GM19099 (cell line): ENCODE measurements around the gene SLX4.

ENCODE experiments used
- POLR2A ChIP-seq: IDR thresholded peaks from 3 replicates; pipeline ENCODE4 v1.6.1; 2011; ENCODE audit warnings: low read depth; ENCODE audit not compliant: insufficient read length; ENCODE audit errors: extremely low read depth

SLX4 gene

DNA sequence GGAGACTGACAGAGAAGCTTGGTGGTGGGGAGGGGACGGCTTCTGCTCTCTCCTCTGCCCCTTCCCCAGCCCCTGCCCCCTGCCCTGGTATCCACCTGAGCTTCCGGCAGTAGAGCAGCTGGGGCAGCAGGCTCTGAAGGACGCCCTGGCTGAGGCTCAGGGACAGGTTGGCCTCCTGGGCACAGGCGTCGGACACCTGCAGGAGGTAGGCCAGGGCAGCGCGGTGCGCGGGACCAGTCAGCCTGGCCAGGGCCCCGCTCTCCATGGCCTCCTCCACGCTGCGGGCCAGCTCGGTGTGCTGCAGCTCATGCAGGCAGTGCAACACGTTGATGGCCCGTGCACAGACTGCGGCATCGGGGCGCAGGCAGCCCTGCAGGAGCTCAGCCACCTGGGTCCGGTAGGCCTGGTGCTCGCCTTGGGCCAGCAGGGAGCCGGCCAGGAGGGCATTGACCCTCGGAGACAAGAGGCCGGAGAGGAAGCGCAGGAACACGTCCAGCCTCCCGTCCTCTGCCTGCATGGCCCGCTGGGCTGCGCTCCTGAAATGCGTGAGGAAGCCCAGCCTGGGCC, 48.4 kb downstream of the SLX4 start:
- TF ChIP-seq POLR2A = no peak

DNA sequence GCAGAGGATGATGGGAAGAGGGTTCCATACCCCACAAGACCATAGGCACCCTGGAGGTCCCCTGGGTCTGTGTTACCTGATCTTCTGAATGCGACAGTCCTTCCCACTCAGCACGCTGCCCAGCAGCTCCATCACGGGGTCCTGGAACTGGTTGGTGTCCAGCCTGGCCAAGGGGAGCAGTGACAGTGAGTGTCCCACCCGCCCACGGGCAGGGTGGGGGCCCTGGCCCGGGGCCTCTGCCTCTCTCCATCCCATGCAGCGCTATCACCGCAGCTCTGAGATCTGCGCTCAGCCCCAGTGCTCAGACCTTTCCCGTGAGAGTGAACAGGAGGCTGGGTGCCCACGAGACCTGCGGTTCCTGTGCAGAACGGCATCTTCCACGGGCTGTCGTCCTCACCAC, 49.8 kb downstream of the SLX4 start:
- TF ChIP-seq POLR2A = no peak

DNA sequence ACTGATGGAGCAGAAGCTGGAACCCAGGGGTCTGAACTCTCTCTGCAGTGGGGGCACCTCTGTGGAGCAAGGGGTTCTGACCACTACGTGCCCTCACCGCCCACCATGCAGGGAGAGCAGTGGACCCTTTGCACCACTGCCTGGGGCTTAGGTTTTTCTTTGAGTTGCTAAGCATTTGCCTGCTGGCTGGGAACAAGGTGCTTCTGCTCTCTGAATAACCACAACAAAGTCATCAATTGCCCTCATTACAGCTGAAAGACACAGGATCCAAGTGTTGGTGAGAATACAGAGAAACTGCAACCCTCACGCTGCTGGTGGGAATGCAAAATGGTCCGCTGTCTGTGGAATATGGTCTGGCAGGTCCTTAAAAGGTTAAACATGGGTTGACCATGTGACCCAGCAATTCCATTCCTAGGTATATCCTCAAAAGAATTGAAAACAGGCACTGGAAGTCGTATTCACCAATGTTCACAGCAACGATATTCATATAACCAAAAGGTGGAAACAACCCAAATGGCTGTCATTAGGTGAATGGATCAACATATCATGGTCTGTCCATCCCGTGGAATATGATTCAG, 57.0 kb downstream of the SLX4 start:
- TF ChIP-seq POLR2A = no peak

DNA sequence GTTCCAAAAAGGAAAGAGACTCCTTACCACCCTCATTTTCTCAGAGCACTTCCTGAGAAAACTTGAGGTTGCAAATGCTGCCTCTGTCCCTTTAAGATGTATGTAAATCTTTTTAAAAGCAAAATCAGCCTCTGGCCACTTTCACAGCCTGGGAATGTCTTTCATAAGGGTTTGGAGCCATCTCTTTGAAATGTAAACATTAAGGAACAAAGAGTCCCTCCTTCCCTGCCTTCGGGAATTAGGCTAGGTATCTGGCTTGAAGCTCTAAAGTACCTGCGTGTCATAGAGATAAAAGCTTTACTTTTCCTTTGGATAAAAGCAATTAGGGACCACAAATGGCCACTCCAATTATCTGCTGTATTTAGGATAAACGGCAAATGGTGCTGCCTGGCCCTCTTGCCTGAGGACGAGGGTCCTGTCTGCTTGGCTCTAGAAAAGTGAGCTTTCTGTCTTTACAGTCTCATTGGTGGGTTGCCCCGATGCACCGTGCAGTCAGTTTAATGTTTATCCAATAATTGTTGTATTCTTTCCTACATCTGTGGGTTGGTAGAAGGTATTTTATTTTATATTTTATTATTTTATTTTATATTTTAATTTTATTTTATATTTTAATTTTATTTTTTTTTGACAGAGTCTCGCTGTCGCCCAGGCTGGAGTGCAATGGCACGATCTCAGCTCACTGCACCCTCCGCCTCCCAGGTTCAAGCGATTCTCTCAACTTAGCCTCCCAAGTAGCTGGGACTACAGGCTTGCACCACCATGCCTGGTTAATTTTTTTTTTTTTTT, 58.1 kb downstream of the SLX4 start:
- TF ChIP-seq POLR2A = no peak

DNA sequence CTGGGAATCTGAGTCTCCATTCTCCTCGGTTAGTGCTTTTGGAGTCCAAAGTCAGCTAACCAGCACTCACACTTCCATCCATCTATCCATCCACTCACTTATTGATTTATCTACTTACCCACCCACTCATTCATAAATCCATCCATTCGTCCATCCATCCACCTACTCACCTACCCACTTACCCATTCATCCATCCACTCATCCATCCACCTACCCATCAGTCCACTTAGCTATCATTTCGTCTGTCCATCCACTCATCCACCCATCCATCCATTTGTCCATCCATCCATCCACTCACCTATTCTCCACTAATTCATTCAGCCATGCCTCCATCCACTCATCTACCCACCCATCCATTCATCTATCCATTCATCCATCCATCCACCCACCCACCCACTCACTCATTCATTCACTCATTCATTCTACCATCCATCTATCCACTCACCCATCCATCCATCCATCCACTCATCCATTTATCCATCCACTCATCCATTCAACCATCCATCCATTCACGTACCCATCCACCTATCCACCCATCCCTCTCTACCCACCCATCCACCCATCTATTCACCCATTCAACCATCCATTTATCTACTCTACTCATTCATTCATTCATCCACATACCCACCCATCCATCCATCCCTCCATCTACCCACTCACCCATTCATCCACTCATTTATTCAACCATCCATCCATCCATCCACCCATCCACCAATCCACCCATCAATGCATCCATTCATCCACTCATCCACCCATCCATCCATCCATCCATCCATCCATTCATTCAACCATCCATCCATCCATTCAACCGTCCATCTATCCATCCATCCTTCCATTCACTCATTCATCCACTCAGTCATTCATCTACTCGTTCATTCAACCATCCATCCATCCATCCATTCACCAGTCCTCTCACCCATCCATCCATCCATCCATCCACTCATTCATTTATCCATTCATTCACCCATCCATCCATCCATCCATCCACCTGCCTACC, 60.3 kb downstream of the SLX4 start:
- TF ChIP-seq POLR2A = no peak

DNA sequence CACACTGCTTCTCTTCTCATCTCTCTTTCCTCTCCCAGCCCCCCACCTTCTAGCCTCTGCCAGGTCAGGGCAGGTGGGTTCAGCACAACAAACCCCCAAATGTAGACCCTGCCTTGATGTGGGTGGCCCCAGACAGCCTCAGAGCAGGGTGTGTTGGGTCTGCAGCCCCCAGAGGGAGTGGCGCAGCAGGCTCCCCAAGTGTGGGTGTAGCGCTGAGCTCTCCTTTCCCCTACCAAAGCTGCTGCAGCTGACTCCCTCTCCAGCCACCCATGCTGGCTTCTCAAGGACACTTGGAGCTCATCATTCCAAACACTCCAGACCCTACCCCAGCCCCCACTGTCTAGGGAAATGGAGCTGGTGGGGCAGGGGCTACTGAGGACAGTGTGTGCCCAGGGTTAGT, 61.5 kb downstream of the SLX4 start:
- TF ChIP-seq POLR2A = no peak

DNA sequence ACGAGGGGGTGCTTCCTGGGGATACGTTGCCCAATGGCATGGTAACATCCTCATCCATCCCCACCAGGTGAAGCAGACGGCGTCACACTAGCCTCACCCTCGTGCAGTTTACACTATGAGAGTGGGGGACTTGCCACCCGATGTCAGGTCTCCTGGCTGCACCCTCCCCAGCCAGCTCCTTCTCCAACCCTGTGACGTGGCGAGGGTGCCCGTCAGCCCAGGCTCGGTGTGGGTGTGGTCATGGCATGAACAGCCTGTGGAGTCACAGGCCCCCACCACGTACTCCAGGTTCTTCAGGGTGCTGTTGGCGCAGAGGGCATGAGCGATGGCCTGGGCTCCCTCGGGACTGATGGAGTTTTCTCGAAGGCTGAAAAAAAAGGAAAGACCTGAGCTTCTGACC, 62.5 kb downstream of the SLX4 start:
- no peak for TF ChIP-seq POLR2A

DNA sequence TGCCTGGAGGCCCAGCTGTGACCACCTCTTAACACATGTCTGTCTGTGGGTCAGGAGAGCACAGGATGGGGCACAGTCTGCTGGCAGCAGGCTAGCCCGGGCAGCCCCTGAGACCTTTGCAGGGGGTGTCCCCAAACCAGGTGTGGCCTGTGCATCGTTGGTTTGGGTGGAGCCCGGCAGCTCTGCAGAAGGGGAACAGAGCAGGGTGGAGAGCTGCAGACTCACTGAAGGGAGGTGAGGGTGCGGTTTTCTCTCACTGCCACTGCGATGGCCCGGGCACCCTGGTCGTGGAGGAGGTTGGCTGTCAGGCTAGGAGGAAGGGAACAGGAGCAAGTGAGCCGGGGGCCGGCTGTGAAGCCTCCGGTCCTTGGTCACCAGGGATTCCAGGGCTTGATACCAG, 63.0 kb downstream of the SLX4 start:
- no peak for TF ChIP-seq POLR2A

DNA sequence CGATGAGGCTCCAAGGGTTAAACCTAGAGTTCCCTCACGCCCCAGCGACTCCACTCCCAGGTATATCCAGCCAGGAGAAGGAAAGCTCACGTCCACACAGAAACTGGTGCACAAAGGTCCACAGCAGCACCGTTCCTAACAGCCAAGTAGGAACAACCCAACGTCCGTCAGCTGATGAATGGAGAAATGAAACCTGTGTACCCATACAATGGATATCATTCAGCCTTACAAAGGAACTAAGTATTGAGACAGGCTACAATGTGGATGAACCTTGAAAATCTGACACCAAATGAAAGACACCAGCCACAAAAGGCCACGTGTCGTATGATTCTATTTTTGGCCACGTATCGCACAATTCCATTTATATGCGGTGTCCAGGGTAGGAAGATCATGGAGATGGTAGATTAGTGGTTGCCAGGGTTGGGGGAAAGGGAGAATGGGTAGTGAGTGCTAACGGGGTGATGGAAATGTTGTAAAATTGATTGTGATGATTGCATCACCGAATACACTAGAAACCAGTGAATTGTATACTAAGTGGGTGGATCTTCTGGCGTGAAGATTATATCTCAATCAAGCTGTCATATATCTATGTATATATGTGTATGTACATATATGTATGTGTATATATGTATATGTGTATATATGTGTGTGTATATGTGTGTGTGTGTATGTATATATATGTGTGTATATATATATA, 64.3 kb downstream of the SLX4 start:
- TF ChIP-seq POLR2A = no peak

DNA sequence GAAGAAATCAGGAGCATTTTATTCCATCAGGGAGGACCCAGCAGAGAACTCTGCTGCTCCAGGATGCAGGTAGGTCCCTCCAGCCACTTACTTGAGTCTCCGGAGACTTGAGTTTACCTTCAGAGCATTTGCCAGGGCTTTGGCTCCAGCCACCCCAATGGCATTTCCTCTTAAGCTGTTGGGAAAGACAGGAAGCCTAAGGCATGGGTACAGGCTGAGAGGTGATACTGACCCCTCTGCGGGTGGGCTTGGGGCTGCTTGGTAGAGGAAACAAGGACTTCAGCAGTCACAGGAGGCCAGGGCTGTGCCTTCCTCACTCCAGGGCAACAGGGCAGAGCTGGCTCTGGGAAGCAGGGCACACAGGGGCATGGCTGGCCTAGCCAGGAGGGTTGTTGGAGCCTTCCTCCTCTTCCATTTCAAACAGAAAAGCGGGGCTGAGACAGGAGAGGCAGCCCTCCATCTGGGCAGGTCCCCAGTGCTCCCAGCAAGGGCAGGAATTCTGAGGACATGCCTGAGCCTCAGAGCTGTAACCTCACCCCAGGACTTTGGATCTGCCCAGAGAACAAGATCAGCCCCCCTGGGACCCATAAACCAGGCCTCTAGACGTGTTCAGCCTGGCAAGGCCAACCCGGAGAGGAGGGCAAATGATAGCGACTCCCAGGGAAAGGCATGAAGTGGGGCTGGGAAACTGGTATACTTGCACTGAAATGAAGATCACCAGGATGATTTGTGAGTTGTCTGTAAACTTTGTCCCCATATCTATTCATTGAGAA, 68.6 kb downstream of the SLX4 start:
- no peak for TF ChIP-seq POLR2A

DNA sequence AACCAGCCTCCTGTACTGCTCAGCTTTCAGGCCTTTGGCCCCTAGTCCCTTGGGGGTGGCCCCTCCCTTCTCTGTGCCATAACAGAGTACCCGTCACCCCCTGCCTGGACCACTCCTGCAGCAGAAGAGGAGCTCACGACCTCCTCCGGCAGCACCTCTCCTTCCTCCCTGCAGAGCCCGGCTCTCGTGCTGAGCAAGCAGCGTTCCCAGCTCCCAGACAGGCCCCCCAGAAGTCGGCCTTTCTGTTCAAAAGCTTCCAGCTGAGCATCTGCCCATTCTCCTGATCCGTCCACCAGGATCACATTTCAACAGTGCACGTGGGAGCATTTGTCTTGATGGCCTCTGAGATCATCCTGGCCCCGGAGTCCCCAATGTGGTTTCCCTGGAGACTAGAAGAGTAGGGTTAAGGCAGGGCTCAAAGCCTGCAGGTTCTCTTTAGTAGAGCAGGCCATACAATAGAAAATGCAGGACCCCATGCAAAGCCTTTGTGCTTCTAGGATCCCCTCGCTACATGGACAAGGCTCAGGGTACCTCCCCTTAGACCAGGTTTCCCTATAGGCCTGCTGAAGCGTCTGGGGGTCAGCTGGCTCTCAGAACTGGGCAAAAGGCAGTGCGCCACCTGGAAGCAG, 69.8 kb downstream of the SLX4 start:
- TF ChIP-seq POLR2A = no peak

DNA sequence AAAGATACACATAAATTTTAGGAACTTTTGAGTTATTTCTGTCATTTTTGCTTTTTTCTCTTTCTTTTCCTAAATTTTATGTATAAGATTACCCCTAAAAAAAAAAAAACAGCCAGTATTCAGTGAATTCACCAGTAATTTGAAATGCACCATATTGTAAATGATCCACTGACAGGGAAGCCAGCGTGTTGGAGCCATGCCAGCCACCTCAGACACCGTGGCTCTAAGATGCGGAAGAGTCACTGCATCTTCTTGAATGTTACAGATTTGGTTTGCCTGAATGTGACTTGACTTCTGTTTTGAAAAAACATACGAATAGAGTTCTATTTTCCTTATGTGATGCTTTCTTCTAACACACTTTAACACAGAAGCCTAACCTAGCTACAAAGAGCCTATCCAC, 73.2 kb downstream of the SLX4 start:
- no peak for TF ChIP-seq POLR2A

DNA sequence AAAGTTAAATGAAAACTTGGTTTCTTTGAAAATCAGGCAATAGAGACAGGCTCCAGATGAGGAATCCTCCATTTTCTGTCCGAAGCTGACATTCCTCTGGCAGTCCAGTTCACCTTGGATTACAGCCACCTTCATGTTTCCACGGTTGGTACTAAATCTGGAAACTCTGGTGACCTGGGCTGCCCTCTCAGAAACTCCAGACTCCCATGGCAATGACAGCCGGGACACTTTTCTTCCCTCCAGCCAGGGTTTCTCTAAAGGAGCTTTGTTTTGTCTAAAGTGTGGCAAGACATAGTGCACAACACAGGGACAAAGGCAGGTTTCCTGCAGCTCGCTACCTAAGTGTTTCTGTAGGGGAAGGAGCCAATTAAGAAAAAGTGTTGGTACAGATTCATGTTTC, 74.6 kb downstream of the SLX4 start:
- no peak for TF ChIP-seq POLR2A

DNA sequence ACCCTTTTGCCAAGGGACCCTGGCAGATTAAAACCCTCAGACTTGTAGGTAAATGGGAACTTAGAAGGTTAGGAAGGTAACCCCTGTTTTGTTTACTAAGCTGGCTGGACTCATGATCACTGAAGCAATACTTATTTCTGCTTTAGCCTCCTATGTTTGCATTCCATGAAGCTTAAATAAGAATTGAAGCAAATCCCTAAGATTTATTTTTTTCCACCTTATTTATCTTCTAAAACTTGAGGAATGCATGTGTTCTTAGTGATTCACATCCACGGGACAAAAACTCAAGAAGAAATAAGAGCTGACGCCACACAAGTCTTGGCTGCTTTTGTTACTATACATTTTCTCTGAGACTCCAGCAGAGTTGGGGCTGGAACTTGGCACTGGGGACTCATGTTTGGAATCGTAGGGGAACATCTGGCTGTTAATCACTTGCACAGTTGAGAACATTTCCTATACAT, 75.1 kb downstream of the SLX4 start:
- no peak for TF ChIP-seq POLR2A

DNA sequence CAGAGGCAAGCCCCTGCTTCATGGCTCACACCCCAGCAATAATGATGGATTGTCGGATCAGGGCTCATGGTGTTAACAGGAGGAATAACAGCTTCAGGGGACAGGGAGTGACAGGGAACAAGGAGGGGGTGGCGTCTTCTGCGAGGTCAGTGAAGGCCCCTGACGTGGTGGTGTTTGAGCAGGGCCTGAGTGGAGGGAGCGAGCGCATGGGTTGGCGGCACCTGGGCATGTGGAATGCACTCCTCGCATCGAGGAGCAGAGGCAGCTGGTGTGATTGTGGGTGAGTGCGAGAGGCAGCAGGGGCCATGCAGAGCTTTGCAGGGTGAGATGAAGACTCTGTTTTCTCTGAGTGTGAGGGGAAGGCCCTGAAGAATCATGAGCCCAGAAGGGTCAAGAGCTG, 77.3 kb downstream of the SLX4 start:
- TF ChIP-seq POLR2A = no peak
